ENCODE data around the gene FDXR. TPM values are rescaled to one million over a fixed set of nuclear protein-coding genes. Genes with fewer than 3 reads are reported as not detected.

The FDXR gene
- total RNA-seq, 2 donors from 2014 or later, result 30.9 to 96.3 TPM

- no peak overlapping the region for H3K27ac Mint-ChIP-seq
- H3K36me3 Mint-ChIP-seq, result no peaks in the 10 kb centered on the region
- H3K9me3 Mint-ChIP-seq, result no peaks in the 10 kb centered on the region
- DNase-seq (ENCODE audit: low spot score in 2 of 2) (no peak), ATAC-seq (no peak)
These were observed 36.6 kb downstream of the FDXR start for GRCh38 chr17:74836191-74836590.

- DNase-seq (ENCODE audit: low spot score in 2 of 2) (no peak), ATAC-seq (no peak)
- no peaks in the 10 kb centered on the region for H3K9me3 Mint-ChIP-seq
- peak overlapping the region in 1 of 2 donors; percentile 73 for H3K27ac Mint-ChIP-seq
- no peaks in the 10 kb centered on the region for H3K36me3 Mint-ChIP-seq
These were observed 39.1 kb downstream of the FDXR start for GRCh38 chr17:74833501-74834377.

- no peak for DNase-seq (ENCODE audit: low spot score in 2 of 2)
- no peaks in the 10 kb centered on the region for H3K9me3 Mint-ChIP-seq
These were observed 40.4 kb downstream of the FDXR start for GRCh38 chr17:74832421-74832820.

GRCh38 chr17:74831444-74832146 lies 41.2 kb downstream of the FDXR start:
- Mint-ChIP-seq H3K9me3 (no peaks in the 10 kb centered on the region), H3K27ac (peak overlapping the region in 1 of 2 donors; percentile 71), H3K36me3 (no peaks in the 10 kb centered on the region)
- ATAC-seq, result no peak
- no peak for DNase-seq (ENCODE audit: low spot score in 2 of 2)

More at GRCh38 chr17:74832421-74832820, 40.4 kb downstream of the FDXR start:
- no peaks in the 10 kb centered on the region for H3K36me3 Mint-ChIP-seq
- H3K27ac Mint-ChIP-seq, result peak overlapping the region in 1 of 2 donors; percentile 71
- no peak for ATAC-seq

- ATAC-seq (no peak), DNase-seq (ENCODE audit: low spot score in 2 of 2) (no peak)
- Mint-ChIP-seq H3K27ac (no peak overlapping the region), H3K36me3 (no peaks in the 10 kb centered on the region), H3K9me3 (no peaks in the 10 kb centered on the region)
These were observed 41.9 kb downstream of the FDXR start for GRCh38 chr17:74830861-74831260.

- no peaks in the 10 kb centered on the region for H3K36me3 Mint-ChIP-seq
- ATAC-seq (no peak), DNase-seq (ENCODE audit: low spot score in 2 of 2) (no peak)
- no peak overlapping the region for H3K27ac Mint-ChIP-seq
- no peaks in the 10 kb centered on the region for H3K9me3 Mint-ChIP-seq
These were observed 45.0 kb downstream of the FDXR start for GRCh38 chr17:74827800-74828199.

GRCh38 chr17:74825952-74826719 lies 46.7 kb downstream of the FDXR start:
- no peaks in the 10 kb centered on the region for H3K36me3 Mint-ChIP-seq
- no peak overlapping the region for H3K27ac Mint-ChIP-seq
- H3K9me3 Mint-ChIP-seq, result no peaks in the 10 kb centered on the region
- no peak for DNase-seq (ENCODE audit: low spot score in 2 of 2)
- ATAC-seq, result no peak

GRCh38 chr17:74824961-74825627 lies 47.7 kb downstream of the FDXR start:
- Mint-ChIP-seq H3K36me3 (no peaks in the 10 kb centered on the region), H3K9me3 (no peaks in the 10 kb centered on the region), H3K27ac (no peak overlapping the region)
- DNase-seq (ENCODE audit: low spot score in 2 of 2), result no peak
- no peak for ATAC-seq

GRCh38 chr17:74822939-74823367 lies 49.8 kb downstream of the FDXR start:
- peaks cover 0 to 6% of the 10 kb centered on the region in 2 donors for H3K36me3 Mint-ChIP-seq
- no peak for DNase-seq (ENCODE audit: low spot score in 2 of 2)
- no peak overlapping the region for H3K27ac Mint-ChIP-seq
- H3K9me3 Mint-ChIP-seq, result no peaks in the 10 kb centered on the region
- no peak for ATAC-seq

- H3K27ac Mint-ChIP-seq, result no peak overlapping the region
- no peak for ATAC-seq
These were observed 50.4 kb downstream of the FDXR start for GRCh38 chr17:74822335-74822938.

GRCh38 chr17:74821655-74822334 lies 51.0 kb downstream of the FDXR start:
- Mint-ChIP-seq H3K9me3 (no peaks in the 10 kb centered on the region), H3K27ac (no peak overlapping the region), H3K36me3 (peaks cover 0 to 6% of the 10 kb centered on the region in 2 donors)
- ATAC-seq (no peak), DNase-seq (ENCODE audit: low spot score in 2 of 2) (no peak)

More at GRCh38 chr17:74822335-74822938, 50.4 kb downstream of the FDXR start:
- DNase-seq (ENCODE audit: low spot score in 2 of 2), result no peak
- Mint-ChIP-seq H3K36me3 (peaks cover 0 to 6% of the 10 kb centered on the region in 2 donors), H3K9me3 (no peaks in the 10 kb centered on the region)

GRCh38 chr17:74819801-74820436 lies 52.9 kb downstream of the FDXR start:
- H3K27ac Mint-ChIP-seq, result no peak overlapping the region
- no peaks in the 10 kb centered on the region for H3K9me3 Mint-ChIP-seq
- peaks cover 0 to 6% of the 10 kb centered on the region in 2 donors for H3K36me3 Mint-ChIP-seq
- no peak for ATAC-seq
- DNase-seq (ENCODE audit: low spot score in 2 of 2), result no peak

GRCh38 chr17:74818291-74818938 lies 54.4 kb downstream of the FDXR start:
- peaks cover 0 to 6% of the 10 kb centered on the region in 2 donors for H3K36me3 Mint-ChIP-seq
- ATAC-seq (no peak), DNase-seq (ENCODE audit: low spot score in 2 of 2) (no peak)
- no peak overlapping the region for H3K27ac Mint-ChIP-seq
- H3K9me3 Mint-ChIP-seq, result no peaks in the 10 kb centered on the region

- DNase-seq (ENCODE audit: low spot score in 2 of 2), result no peak
- Mint-ChIP-seq H3K36me3 (peaks cover 0 to 6% of the 10 kb centered on the region in 2 donors), H3K27ac (no peak overlapping the region), H3K9me3 (no peaks in the 10 kb centered on the region)
- no peak for ATAC-seq
These were observed 55.7 kb downstream of the FDXR start for GRCh38 chr17:74816905-74817620.
